ENCODE measurements around the gene LRRN4CL. TPM values are rescaled to one million over a fixed set of nuclear protein-coding genes. Genes with fewer than 3 reads are reported as not detected.

The LRRN4CL gene
- total RNA-seq, 2 experiments from 2014 or later, result 0.65 to 0.79 TPM

DNA sequence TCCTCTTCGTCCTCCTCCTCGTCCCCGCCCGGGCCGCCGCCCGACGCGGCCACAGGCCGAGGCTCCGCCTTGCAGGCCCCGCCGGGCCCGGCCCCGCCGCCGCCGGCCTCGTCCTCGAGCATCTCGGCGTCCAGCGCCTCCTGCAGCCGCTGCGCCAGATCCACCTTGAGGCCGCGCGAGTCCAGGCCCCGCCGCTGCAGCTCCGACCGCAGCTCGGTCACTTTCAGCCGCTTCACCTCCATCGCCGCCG is 37.5 kb upstream of the LRRN4CL start:
- Histone ChIP-seq H4K20me1 (ENCODE audit: insufficient read depth, low read length) (peaks cover 35% of the 10 kb centered on the region), H3K4me1 (ENCODE audit: insufficient read depth, low read length, poor library complexity, severe bottlenecking) (peaks cover 28% of the 10 kb centered on the region), H3K4me3 (ENCODE audit: low read depth, low read length, poor library complexity, severe bottlenecking) (peak overlapping the region; percentile 97), H2AFZ (ENCODE audit: low read length) (peak overlapping the region; percentile 9; the same call in 1 of the 2 replicates), H3K4me2 (ENCODE audit: low read length) (peak overlapping the region; percentile 75), H3K9me2 (ENCODE audit: insufficient read depth, low read length) (no peaks in the 10 kb centered on the region), H3K27ac (ENCODE audit: low read depth, low read length, poor library complexity, severe bottlenecking) (peak overlapping the region; percentile 93), H3K9me3 (ENCODE audit: low read length) (no peaks in the 10 kb centered on the region), H3K79me2 (ENCODE audit: insufficient read depth, low read depth, low read length) (peaks cover 88% of the 10 kb centered on the region), H3K36me3 (ENCODE audit: insufficient read depth, low read length) (peaks cover 58% of the 10 kb centered on the region)
- ChIA-PET POLR2A (interaction anchor here (0.8 to 1.9 kb wide), 21 partner anchors 8 to 155 kb away, joined by 3 to 15 read pairs (median 5); partner anchors contain the start of genes B3GAT3, C11orf98, CSKMT and EEF1G), CTCF (ENCODE audit: unreplicated experiment) (interaction anchor here (0.6 to 1.2 kb wide), 3 partner anchors 10 to 1082 kb away, joined by 3 to 4 read pairs (median 3); no protein-coding TSS in a partner anchor)
- no peak for DNase-seq (ENCODE audit: low spot score)
- intact Hi-C loops (cut with micrococcal nuclease; ENCODE audit: unreplicated experiment), result loop anchor here (1.0 to 10.0 kb wide), 7 partner anchors 20 to 132 kb away; partner anchors contain the start of genes BSCL2, GNG3, LBHD1 and TAF6L
- TF ChIP-seq EZH2phosphoT487 (IDR thresholded peaks at IDR 0.05; ENCODE audit: borderline replicate concordance, low read depth, low read length), result no peak
- TF ChIP-seq, protein P1, sequence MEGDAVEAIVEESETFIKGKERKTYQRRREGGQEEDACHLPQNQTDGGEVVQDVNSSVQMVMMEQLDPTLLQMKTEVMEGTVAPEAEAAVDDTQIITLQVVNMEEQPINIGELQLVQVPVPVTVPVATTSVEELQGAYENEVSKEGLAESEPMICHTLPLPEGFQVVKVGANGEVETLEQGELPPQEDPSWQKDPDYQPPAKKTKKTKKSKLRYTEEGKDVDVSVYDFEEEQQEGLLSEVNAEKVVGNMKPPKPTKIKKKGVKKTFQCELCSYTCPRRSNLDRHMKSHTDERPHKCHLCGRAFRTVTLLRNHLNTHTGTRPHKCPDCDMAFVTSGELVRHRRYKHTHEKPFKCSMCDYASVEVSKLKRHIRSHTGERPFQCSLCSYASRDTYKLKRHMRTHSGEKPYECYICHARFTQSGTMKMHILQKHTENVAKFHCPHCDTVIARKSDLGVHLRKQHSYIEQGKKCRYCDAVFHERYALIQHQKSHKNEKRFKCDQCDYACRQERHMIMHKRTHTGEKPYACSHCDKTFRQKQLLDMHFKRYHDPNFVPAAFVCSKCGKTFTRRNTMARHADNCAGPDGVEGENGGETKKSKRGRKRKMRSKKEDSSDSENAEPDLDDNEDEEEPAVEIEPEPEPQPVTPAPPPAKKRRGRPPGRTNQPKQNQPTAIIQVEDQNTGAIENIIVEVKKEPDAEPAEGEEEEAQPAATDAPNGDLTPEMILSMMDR (conservative IDR thresholded peaks at IDR 0.05; ENCODE audit: low read length), result no peak
- BruUV-seq (replicated peaks), result TSS peak; percentile 60

DNA sequence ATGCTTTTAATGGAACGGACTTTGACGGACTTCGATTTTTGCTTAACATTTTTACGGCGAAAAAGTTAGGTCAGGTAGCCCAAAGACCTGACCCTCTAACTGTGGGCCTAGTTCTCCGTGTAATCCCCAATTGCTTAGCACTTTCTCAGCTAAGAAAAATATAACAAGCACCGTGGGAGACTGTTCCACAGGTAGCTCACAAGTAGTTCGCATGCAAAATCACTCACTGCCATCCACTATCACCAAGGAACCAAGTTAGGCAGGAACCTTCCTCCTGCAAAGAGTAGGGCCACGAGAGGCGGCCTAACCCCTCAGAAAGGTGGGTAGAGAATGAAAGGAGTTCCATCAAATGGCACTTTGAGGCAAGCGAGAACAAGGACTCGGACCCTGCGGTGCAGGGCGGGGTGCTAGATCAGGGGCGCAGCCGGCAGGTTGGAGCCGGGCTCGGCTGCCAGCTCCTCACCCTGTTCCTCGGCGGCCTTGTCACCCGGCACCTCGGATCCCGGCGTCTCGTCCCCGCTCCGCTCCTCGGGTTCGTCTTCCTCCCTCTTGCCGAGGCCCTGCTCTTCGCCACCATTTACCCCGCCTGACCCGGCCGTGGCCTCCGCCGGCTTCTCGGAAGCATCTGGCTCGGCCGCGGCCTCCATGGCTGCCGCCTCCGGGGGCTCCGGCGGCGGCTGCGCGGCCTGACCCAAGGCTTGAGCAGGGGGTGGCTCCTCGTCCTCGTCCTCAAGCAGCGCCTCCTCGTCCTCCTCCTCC is 37.0 kb upstream of the LRRN4CL start:
- H3K4me1 ChIP-seq (ENCODE audit: insufficient read depth, low read length, poor library complexity, severe bottlenecking), result peaks cover 28% of the 10 kb centered on the region
- DNase-seq (ENCODE audit: low spot score), result peak; percentile 37

More for the DNA sequence above, 37.0 kb upstream of the LRRN4CL start:
- CTCF ChIA-PET (ENCODE audit: unreplicated experiment), result interaction anchor here (0.6 kb wide), 1 partner anchor 1082 kb away, joined by 3 read pairs; no protein-coding TSS in a partner anchor
- H4K20me1 ChIP-seq (ENCODE audit: insufficient read depth, low read length), result peaks cover 35% of the 10 kb centered on the region
- H3K9me3 ChIP-seq (ENCODE audit: low read length), result no peaks in the 10 kb centered on the region
- intact Hi-C loops (cut with micrococcal nuclease; ENCODE audit: unreplicated experiment), result loop anchor here (2.0 to 10.0 kb wide), 6 partner anchors 20 to 132 kb away; partner anchors contain the start of genes BSCL2, GNG3, LBHD1 and TMEM179B
- POLR2A ChIA-PET, result interaction anchor here (0.6 to 1.9 kb wide), 13 partner anchors 8 to 135 kb away, joined by 3 to 14 read pairs (median 6); partner anchors contain the start of genes POLR2G, TAF6L, TUT1 and ZBTB3
- H3K4me2 ChIP-seq (ENCODE audit: low read length), result peak overlapping the region; percentile 75
- BruUV-seq (replicated peaks), result no TSS peak
- H2AFZ ChIP-seq (ENCODE audit: low read length), result 0 out of 2 replicates have a peak overlapping the region, but pooled peaks have one; percentile 9
- TF ChIP-seq, protein P1 (conservative IDR thresholded peaks at IDR 0.05; ENCODE audit: low read length), result no peak
- H3K79me2 ChIP-seq (ENCODE audit: insufficient read depth, low read depth, low read length), result peaks cover 89% of the 10 kb centered on the region
- no peaks in the 10 kb centered on the region for H3K9me2 ChIP-seq (ENCODE audit: insufficient read depth, low read length)
- peak overlapping the region; percentile 97 for H3K4me3 ChIP-seq (ENCODE audit: low read depth, low read length, poor library complexity, severe bottlenecking)
- H3K27ac ChIP-seq (ENCODE audit: low read depth, low read length, poor library complexity, severe bottlenecking), result peak overlapping the region; percentile 93
- peaks cover 58% of the 10 kb centered on the region for H3K36me3 ChIP-seq (ENCODE audit: insufficient read depth, low read length)

All from OCI-LY7 (cell line).